Measurements from ENCODE around the gene DOCK9.

DNA sequence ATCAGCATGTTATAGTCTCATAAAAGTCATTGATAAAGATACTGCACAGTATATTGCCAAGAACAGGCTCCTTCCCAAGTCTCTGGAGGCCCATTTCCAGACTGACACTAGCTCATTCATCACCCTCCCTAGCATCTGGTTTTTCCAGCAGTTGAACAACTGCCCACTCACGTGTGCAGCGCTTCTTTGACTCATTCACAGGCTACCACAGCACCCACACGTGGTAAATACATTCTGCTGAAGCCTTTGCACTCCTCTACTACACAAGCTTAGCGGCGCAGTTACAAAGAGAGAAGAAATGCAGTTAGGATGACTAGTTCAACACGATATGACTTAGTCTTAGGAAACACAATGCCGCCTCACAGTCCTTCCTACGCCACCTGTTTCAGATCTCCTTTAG is 87.7 kb downstream of the DOCK9 start:
- TF ChIP-seq, protein P1, sequence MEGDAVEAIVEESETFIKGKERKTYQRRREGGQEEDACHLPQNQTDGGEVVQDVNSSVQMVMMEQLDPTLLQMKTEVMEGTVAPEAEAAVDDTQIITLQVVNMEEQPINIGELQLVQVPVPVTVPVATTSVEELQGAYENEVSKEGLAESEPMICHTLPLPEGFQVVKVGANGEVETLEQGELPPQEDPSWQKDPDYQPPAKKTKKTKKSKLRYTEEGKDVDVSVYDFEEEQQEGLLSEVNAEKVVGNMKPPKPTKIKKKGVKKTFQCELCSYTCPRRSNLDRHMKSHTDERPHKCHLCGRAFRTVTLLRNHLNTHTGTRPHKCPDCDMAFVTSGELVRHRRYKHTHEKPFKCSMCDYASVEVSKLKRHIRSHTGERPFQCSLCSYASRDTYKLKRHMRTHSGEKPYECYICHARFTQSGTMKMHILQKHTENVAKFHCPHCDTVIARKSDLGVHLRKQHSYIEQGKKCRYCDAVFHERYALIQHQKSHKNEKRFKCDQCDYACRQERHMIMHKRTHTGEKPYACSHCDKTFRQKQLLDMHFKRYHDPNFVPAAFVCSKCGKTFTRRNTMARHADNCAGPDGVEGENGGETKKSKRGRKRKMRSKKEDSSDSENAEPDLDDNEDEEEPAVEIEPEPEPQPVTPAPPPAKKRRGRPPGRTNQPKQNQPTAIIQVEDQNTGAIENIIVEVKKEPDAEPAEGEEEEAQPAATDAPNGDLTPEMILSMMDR (IDR thresholded peaks at IDR 0.05) = no peak
- no peak for TF ChIP-seq POLR2A (IDR thresholded peaks at IDR 0.05; ENCODE audit: low read depth)

Measured in esophagus muscularis mucosa (tissue), 3 donors.